ENCODE data around the gene PRDM11. TPM values are rescaled to one million over a fixed set of nuclear protein-coding genes. Genes with fewer than 3 reads are reported as not detected.

Gene PRDM11
- total and polyA plus RNA-seq, 2 of the 8 experiments (the other 6 are each of a cell fraction or from before 2014, with no cell fraction given) = 3.6 to 11.7 TPM

DNA sequence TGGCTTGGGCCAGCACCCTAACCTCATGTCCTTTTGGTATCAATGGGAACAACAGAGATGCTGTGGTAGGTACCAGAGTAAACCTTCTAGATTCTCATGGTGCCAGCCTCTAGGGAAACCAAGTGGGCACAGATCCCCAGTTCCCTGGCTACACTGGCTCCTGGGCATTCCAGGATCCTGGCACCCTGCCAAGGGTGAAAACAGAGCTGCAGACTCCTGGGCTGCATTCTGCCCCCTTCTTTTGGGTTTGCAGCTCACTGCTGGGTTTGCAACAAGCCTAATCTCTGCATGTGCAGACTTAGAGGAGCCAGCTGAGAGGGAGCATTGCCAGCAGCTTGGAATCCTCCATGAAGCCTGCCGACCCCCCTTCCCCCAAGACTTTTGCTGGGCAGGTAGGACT, 30.6 kb downstream of the PRDM11 start (continued):
- TF ChIP-seq, protein P1, sequence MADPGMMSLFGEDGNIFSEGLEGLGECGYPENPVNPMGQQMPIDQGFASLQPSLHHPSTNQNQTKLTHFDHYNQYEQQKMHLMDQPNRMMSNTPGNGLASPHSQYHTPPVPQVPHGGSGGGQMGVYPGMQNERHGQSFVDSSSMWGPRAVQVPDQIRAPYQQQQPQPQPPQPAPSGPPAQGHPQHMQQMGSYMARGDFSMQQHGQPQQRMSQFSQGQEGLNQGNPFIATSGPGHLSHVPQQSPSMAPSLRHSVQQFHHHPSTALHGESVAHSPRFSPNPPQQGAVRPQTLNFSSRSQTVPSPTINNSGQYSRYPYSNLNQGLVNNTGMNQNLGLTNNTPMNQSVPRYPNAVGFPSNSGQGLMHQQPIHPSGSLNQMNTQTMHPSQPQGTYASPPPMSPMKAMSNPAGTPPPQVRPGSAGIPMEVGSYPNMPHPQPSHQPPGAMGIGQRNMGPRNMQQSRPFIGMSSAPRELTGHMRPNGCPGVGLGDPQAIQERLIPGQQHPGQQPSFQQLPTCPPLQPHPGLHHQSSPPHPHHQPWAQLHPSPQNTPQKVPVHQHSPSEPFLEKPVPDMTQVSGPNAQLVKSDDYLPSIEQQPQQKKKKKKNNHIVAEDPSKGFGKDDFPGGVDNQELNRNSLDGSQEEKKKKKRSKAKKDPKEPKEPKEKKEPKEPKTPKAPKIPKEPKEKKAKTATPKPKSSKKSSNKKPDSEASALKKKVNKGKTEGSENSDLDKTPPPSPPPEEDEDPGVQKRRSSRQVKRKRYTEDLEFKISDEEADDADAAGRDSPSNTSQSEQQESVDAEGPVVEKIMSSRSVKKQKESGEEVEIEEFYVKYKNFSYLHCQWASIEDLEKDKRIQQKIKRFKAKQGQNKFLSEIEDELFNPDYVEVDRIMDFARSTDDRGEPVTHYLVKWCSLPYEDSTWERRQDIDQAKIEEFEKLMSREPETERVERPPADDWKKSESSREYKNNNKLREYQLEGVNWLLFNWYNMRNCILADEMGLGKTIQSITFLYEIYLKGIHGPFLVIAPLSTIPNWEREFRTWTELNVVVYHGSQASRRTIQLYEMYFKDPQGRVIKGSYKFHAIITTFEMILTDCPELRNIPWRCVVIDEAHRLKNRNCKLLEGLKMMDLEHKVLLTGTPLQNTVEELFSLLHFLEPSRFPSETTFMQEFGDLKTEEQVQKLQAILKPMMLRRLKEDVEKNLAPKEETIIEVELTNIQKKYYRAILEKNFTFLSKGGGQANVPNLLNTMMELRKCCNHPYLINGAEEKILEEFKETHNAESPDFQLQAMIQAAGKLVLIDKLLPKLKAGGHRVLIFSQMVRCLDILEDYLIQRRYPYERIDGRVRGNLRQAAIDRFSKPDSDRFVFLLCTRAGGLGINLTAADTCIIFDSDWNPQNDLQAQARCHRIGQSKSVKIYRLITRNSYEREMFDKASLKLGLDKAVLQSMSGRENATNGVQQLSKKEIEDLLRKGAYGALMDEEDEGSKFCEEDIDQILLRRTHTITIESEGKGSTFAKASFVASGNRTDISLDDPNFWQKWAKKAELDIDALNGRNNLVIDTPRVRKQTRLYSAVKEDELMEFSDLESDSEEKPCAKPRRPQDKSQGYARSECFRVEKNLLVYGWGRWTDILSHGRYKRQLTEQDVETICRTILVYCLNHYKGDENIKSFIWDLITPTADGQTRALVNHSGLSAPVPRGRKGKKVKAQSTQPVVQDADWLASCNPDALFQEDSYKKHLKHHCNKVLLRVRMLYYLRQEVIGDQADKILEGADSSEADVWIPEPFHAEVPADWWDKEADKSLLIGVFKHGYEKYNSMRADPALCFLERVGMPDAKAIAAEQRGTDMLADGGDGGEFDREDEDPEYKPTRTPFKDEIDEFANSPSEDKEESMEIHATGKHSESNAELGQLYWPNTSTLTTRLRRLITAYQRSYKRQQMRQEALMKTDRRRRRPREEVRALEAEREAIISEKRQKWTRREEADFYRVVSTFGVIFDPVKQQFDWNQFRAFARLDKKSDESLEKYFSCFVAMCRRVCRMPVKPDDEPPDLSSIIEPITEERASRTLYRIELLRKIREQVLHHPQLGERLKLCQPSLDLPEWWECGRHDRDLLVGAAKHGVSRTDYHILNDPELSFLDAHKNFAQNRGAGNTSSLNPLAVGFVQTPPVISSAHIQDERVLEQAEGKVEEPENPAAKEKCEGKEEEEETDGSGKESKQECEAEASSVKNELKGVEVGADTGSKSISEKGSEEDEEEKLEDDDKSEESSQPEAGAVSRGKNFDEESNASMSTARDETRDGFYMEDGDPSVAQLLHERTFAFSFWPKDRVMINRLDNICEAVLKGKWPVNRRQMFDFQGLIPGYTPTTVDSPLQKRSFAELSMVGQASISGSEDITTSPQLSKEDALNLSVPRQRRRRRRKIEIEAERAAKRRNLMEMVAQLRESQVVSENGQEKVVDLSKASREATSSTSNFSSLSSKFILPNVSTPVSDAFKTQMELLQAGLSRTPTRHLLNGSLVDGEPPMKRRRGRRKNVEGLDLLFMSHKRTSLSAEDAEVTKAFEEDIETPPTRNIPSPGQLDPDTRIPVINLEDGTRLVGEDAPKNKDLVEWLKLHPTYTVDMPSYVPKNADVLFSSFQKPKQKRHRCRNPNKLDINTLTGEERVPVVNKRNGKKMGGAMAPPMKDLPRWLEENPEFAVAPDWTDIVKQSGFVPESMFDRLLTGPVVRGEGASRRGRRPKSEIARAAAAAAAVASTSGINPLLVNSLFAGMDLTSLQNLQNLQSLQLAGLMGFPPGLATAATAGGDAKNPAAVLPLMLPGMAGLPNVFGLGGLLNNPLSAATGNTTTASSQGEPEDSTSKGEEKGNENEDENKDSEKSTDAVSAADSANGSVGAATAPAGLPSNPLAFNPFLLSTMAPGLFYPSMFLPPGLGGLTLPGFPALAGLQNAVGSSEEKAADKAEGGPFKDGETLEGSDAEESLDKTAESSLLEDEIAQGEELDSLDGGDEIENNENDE (IDR thresholded peaks at IDR 0.05; ENCODE audit: insufficient replicate concordance, low read length) = no peak

Measured in H1 (cell line).